Activated CD4-positive, CD25-positive, alpha-beta regulatory T cell (primary cell): ENCODE results near the gene GNPTG.

Source experiments
- DNase-seq, 4 experiments: peaks; one replicate each; lab custom pipeline; 2025; lab: John Stamatoyannopoulos, UW

The GNPTG gene

DNA sequence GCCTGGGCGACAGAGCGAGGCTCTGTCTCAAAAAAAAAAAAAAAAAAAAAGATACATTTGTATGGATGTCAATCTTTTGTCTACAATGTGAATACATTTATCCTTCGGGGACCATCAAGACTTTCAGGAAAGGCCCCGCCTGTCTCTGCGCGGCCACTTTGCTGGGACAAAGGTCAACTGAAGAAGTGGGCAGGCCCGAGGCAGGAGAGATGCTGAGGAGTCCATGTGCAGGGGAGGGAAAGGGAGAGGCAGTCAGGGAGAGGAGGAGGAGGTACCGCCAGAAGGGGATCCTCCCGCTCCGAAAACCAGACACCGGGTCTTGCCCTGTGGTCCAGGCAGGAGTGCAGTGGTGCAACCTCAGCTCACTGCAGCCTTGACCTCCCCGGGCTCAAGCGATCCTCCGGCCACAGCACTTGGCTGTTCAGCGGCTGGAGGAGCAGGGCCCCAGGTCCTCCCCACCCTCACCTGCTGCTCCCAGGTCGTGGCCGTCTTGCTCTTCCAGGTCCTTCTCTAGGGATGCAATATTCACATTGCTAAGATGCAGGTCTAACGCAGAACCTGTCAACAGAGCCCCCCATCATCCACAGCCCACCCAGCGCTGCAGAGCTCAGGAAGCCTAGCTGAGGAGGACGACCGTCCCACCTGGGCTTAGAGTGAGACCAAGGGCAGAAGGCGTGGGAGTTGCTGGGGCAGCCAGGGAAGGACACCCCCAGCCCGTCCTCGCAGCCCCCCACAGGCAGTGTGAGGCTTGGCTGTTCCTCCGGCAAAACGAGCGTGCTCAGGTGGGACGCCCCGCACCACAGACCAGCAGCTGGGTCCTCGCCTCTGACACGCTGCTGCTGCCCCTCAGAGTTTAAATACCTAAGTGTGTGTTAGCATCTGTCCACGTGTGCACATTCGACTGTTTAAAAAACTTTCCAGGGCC is 19.6 kb downstream of the GNPTG start:
- DNase-seq, result no peak

DNA sequence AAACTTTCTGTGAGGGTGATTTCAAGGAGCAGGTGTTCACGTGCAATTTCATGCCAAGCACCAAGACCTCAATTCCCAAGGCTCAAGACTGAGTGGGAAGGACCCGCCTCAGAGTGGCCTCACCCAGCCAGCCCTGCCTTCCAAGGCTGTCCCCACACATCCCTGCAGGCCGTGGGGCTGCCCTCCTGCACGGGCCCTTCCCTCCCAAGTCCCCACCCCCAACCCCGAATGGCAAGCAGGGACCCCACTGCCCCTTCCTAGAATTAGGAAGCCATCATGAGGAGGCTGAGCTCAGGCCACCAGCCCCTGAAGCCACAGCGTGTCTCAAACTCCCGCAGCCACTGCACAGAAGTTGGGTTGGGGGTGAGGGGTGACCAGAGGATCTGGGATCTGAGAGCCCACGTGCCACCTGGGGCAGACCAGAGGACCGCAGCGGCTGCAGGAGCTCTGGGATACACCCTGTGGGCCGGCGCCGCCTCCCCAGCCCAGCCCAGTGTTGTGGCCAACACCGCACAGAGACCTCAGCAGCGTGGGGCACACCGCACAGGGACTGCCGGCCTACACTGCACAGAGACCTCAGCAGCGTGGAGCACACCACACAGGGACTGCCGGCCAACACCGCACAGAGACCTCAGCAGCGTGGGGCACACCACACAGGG is 20.7 kb downstream of the GNPTG start:
- DNase-seq, result no peak

DNA sequence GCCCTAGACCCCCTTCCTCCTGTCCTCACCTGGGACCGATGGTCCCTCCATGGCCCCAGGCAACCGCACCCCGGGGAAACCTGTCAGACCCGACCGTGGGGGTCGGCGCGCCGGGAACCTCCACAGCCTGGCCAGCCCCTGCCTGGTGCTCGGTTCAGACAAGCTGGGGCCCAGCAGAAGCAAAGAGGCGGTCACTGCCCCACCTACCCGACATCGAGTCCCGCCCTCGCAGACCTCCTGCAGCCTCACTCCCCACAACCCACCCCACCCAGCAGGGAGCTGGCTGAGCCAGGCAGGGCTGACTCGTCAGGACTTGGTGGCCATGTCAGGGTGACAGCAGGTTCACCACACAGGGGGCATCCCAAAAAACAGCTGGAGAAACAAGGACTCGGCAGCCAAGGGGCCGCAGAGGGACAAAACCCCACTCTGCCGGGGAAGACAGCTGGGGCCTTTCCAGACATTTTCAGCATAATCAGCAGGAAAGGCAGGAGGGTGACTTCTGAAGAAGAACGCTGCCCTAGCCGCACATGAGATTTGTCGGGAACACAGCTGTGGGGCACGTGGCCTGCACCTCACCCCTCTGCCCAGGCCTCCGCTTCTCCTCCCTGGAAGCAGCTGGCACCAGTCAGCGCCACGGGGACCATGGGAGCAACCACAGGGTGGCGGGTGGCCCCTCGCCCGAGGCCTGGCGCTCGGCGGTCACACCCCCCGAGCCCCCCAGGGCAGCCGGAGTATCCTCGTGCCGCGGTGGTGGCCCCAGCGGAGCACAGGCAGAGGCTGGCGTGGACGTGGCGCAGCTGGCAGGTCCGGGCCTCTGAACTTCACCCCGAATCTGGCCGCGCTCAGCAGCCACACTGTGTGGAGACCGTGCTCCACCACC is 22.9 kb downstream of the GNPTG start:
- no peak for DNase-seq

DNA sequence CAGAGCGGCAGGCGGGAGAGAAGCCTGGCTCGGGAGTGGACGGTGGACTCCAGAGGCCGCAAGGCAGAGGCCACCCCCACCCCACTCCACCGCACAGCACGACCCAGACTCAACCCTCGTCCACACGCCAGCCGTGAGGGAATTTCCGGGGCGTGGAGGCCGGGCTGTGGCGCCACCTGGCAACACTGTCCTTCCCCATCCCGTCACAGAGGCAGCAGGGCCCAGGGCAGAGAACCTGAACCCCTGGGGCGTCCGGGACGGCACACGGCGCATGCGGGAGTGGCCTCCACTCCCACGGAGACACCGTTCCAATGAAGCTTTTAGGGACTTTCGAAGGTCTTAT is 23.5 kb downstream of the GNPTG start:
- DNase-seq, result no peak

DNA sequence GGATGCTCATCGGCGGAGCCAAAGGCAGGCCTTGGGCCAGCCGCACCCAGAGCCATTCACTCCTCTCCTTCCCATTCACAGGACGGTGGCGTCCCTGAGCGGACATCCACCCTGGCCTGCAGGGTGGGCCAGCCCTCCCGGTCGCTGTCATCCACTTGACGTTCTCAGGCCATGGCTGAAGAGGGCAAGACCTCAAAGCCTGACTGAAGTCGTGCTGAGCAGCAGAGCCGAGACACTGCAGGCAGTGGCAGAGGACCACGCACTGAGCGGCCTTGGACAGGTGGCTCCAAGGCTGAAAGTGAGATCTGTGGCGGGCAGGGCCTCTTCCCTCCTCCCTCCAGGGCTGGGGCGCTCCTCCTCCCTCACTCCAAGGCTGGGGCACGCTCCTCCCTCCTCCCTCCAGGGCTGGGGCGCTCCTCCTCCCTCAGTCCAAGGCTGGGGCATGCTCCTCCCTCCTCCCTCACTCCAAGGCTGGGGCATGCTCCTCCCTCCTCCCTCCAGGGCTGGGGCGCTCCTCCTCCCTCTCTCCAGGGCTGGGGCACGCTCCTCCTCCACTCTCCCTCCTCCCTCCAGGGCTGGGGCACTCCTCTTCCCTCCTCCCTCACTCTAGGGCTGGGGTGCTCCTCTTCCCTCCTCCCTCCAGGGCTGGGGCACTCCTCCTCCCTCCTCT is 24.1 kb downstream of the GNPTG start:
- no peak for DNase-seq

DNA sequence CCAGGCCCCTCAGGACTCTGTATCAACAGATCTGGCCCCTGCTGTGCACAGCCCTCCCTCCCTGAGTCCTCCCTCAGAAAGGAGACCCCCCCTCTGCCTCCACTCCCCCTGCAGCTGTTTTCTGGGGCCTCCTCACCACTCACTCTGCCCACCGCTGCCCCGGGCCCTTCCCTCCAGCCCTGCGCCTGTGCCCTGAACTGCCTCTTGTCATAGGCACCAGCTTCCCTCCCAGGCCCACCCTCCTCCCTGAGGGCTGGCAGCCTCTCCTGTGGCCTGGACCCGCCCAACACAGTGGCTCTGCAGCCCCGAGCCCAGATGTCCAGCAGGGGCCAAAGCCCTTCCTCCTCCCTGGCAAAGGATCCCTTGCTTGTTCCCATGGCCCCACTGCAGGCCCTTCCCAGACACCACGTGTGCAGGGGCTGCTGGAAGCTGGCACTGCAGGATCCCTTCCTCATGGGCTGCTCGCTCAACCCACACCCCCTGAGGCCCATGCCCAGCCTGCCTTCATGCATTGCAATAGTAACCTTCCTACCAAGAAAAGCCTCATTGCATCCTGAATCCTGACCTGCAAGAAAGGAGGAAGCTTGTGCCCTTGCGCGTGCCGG is 25.8 kb downstream of the GNPTG start:
- DNase-seq, result no peak

DNA sequence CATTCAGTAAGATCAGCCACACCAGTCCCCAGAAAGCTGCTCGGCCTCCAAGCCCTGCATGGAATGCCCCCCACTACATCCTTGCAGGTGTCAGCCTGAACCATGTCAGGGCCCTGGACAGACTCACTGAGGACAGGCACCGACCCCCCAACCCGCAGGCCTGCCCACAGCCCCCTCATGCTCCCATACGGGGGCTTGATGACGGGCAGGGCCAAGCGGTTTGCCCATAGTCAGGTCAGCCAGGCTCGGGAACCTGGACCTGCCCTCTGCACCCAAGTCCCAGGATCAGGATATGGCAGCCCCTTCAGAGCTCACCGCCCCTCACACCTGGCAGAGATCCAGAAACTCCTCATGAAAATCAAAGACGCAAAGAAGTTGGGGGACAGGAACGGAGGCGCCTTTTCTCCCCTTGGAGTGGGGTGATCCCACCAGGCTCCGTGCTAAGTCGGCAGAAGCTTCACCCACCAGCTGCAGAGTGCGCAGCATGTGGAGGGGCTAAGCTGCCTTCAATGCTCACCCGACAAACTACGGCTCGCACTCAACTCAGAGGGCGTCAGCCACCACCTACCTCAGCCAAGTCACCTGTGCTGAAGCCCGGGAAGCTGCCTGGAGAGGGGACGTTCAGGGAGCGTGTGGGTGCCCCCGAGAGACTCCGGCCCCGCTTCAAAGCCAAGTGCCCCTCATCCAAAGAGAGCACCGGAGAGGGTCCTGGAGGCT is 26.5 kb downstream of the GNPTG start:
- DNase-seq, result no peak

DNA sequence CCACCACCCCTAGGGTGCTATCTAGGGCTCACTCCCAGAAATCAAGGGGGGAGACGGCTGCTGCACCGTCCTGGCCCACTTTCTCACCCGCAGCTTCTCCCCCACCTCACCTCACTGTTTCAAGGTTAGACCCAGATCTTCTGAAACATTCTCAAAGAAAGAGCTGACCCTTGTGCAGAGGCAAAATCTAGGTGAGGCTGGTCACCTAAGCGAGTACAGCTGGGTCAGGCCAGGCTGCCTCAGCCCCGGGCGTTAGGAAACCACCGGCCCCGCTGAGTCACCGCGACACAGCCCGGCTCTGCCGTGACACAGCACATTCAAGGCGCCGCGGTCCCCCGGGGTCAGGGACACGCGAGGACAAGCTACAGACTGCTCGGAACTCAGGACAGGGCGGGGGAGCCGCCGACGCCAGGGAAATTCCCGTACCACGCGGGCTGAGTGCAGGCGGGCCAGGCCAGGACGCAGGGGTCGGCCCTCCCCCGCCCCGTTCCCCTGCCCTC is 27.1 kb downstream of the GNPTG start:
- peak in 3 of 4 experiments; percentile 28 to 60 (median 55) for DNase-seq

DNA sequence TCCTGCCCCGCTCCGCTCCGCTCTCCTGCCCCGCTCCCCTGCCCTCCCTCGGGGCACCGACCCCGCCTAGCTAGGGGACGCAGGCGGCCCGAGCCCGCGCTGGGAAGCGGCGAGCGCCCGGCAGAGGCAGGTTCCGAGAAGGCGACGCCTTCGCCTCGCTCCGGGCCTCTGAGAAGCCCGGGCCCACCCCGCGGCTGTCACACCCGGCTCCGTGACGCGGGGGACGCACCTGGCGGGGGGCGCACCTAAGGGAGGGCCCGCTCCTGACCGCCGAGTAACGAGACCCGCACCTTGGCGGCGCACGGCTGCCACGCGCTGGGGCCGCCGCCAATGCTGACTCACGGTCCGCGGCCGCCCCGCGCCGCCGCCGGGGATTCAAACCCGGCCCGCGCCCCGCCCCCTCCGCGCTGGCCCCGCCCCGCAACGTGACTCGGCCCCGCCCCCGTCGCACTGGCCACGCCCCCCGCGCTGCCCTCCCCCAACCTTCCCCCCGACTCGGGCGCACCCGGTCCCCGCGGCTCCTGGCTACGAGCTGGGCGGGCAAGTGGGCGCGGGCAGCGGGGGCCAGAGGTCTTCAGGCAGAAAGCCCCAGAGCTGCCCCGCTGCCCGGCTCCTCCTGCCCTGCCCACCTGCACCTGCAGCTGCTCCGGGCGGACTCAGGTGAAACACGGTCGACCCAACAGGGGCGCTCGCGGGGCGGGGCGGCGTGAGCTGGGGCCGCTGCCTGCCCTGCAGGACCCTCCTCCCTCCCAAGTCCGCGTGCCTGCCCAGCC is 27.8 kb downstream of the GNPTG start:
- peak; percentile 48 to 74 (median 62) for DNase-seq

DNA sequence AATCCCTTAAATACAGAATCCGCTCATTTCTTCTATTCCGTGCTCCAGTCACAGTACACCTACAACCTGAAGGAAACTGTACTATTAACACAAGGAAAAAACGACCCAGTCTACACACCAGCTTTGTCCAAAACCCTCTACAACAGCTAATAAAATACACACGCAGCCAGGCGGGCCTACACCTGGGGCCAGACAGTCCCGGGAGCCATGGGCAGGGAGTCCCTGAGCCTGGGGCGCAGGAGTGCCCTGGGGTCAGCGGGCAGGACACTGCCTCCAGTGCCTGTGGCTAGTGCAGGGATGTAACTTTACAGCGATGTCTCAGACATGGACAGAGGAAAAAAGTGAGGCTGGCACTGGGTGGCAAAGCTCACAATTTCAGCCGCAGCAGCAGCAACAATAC is 28.5 kb downstream of the GNPTG start:
- no peak for DNase-seq

DNA sequence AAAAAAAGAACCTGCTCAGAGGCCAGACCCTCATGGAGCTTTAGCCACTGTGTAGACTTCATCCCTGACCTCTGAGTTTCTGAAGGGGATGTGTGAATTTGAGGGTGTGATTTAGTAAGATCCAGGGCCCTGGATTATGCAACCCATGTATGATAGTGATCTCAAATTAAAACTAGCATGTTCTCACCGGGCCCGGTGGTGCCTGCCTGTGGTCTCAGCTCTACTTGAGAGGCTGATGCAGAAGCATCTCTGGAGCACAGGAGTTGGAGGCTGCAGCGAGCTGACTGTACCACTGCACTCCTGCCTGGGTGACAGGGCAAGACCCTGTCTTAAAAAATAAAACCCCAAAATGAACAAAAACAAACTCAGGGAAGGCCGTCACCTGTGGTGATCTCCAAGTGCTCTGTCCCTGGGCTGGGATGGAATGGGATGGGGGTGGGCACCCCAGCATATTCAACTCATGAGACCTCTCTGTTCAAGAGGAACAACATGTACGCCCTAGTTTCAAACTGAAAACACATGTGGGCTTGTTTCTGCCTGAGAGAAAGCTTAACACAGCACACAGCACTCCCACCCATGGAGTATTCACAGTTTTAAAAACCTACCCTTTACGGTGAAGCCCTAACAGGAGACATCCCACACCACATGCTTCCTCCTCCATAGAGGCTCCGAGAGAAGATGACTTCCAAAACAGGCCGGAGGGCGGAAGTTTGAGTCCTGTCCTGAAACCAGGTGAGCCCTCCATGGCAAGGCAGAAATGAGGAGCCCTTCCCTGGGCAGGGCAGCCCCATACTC is 30.1 kb downstream of the GNPTG start:
- DNase-seq, result no peak

DNA sequence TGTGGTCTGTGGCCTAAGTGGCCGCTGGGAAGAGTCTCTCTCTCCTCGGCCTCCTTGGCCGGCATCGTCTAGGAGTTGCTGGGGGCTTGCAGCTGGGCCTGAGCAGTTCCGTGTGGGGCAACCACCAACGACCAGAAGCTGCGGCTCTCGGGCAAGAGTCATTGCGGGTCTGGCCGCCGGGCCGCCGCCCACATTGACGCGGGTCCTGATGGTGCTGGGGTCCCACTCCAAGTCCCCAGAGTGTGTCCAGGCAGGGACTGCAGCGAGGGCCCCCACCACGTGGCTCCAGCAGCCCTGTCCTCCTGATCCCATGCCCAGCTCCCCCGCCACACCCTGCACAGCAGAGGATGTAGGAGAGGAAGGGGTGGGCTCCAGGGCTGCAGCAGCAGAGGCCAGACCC is 31.8 kb downstream of the GNPTG start:
- DNase-seq, result no peak

DNA sequence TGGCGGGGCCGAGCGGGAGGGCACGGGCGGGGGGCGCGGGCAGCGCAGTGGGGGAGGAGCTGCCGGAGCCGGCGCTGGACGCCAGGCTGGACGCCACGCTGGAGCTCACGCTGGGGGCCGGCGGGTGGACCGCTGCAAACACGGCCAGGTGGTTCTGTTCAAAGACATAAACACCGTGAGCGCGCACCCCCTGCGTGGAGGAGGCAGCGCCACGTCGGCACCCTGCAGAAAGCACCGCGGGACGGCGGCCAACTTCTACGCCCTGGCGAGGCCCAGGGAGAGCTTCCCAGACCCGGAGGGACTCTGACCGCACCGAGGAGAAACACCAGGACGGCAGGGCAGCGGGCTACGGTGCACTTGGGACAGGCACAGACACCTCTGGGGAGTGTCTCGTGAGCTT is 33.5 kb downstream of the GNPTG start:
- no peak for DNase-seq

DNA sequence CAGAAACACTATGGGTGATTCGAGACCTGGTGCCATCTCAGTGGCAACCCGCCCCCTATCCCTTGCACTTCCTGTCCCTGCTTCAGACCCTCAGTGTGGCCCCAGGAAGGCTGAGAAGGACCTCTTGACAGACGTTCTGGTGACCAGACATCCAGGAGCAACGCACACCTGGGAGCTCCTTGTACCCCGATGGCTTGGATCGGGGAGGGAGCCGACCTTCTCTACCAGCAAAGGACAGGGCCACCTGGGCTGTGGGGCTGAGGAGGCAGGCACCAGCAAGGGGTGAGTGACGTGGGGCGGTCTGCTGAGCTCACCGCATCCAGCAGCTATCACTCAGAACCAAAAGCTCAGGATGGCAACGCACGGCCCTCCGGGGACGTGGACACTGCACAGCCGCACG is 35.6 kb downstream of the GNPTG start:
- DNase-seq, result no peak

DNA sequence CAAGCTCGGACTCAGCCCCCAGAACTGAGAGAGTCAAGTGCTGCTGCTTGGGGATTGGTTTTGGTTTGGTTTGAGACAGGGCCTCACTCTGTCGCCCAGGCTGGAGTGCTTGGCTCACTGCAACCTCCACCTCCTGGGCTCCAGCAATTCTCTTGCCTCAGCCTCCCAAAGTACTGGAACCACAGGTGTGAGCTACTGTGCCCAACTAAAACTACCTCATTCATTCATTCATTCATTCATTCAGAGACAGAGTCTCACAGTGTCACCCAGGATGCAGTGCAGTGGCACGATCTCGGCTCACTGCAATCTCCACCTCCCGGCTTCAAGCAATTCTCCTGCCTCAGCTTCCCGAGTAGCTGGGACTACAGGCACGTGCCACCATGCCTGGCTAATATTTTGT is 38.0 kb downstream of the GNPTG start:
- no peak for DNase-seq

DNA sequence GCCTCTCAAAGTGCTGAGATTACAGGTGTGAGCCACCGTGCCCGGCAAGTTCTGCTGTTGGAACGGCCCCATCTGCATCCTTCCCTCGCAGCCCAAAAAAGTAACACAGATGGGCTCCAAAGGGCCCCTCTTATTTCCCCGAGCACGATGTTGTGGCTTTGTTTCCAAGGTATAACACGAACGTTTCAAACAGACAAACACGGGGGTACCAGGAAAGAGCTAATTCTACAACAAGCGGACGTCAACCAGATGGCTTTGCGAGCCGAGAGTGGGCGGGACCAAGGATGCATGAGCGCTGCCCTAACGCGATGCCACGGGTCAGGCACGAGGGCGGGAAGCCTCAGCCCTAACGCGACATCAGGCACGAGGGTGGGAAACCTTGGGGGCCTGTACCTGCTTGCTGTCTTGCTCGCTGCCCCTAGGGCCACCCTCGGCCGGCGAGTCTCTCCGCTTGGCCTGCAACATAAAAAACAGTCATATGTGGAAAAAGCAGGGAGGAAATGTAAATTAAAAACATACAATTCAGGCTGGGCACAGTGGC is 38.6 kb downstream of the GNPTG start:
- DNase-seq, result no peak

DNA sequence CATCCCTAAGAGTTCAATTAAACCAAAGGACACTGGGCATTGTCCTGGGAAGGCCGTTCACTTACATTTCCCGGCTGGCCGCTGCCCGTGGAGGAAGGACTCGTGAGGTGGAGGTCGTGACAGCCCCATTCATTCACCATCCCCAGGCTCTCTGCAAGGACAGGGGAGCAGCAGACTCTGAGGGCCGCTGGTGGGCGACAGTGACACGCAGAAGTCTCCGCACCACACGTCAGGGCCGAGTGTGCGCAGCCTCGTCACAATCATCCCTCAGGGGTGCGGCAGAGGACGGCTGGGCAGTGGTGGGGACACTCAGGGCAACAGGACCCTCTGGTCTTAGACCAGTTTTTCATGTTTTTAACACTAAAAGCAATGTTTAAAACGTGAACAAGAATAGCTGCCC is 41.1 kb downstream of the GNPTG start:
- no peak for DNase-seq

DNA sequence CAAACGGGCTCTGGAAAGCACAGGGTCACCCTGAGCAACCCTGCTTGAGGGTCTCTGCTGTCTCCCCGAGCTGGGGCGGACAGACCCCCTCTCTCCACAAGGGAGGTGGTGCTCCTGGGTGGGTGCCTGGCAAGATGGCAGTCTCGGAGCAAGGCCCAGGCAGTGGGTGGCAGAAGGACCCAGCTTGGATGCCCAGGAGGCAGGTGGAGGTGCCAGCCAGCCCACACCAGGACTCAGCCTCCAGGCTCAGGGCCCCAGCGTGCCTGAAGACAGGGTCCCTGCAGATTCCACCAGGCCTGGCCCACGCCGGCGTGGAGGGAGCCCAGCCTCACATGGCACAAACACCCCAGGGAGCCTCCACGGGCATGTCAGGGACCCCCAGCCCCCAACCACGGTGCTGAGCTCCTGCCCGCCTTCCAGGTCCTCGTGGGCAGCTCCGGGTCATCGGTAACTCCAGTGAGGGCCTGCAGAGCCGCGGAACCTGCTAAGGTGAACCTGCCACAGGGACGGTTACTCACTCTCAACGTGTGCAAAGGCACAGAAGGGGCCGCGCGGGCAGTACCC is 42.0 kb downstream of the GNPTG start:
- no peak for DNase-seq
